ENCODE measurements around the gene PRSS2.
"Not testable (repeated sequence)": the region's sequence is repeated elsewhere in the genome, so short reads cannot be mapped to it uniquely, and the experiment has no call there.

PRSS2 gene

DNA sequence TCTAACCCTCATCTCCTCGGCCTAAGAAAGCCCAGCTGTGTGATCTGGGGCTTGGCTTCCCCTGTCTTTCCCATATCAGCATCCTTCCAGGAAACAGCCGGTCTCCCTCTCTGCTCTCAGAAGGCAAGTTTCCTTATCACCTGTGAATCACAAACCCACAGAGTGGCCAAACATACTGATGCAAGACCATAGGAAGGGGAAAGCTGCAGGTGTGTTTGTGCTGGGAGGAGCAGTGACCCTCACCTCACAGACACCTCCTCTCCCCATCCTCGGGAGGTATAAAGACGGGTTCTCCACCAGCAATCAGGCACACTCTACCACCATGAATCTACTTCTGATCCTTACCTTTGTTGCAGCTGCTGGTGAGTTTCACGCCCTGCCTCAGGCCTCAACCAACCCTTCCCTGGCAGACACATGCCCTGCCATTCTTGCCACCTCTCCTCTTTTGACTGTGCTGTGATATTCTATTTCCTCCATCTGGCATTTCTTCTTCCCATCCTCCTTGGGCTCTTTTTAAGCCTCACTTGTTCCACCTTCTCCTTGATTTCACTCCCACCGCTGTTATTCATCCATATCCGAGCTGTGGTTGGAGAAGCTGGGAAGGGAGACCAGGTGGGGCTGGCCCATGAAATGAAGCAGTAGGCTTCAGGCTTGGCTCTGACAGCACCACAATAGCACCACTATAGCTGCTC, at the start of gene PRSS2:
Gene PRSS2, plus strand, starts transcription at position 310 of the 692 bp plus-strand sequence. Its CDS starts 13 bp downstream, at position 323.
- DNase-seq (ENCODE audit: low read depth in 3 of 3) = no peak

DNA sequence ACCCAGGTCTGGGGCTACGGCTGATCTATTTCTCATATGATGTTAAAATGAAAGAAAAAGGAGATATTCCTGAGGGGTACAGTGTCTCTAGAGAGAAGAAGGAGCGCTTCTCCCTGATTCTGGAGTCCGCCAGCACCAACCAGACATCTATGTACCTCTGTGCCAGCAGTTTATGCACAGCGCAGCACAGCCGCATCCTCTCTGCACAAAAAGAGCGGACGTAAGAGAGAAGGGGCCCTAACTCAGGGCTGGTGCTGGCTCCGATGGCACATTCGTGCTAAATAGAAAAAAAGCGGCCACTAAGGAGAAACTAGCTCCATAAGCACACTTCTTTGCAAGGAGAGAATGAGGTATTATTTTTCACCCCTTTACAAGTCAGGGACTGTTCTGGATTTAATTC, 49.8 kb upstream of the PRSS2 start:
- no peak for DNase-seq (ENCODE audit: low read depth in 3 of 3)

DNA sequence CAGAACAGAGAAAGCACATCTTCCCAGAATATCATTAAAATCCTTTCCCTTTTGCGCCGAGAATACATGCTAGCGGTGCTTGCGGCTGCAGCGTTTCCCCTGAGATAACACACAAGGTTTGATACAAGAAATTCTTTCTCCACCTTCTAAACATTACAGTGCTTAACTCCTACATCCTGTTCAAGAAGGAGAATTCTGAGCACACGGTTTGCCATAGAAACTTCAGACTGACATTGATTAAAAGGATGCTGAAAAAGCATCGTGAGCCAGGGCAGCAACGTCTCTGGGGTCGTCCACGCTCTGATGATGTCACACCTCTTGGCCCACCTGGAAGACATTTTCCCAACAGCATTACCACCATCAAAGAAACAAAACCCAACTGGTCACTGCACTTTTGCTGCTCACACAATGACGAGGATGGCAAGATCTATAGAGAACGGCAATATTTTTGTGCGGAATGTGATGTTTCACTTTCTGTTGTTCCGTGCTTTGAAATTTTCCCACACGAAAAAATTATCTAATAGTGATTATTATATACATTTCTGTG, 48.4 kb upstream of the PRSS2 start:
- DNase-seq (ENCODE audit: low read depth in 3 of 3) = no peak

DNA sequence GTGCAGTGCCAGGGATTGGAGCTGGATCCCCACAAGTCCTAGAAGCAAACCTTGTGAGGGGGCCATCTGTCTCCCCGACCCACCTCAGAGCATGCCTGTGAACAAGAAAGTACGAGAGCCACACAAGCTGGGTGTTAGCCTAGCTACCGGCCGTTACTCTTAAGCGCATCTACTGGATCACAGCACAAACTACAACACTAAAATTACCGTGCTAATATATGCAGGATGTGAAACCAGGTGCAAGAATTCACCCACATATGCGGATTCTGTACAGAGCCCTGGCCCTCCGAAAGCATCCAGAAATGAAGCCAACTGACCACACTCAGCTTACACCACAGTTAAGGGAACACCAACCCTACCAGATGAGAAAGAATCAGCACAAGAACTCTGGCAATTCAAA, 37.5 kb upstream of the PRSS2 start:
- DNase-seq (ENCODE audit: low read depth in 3 of 3) = no peak

DNA sequence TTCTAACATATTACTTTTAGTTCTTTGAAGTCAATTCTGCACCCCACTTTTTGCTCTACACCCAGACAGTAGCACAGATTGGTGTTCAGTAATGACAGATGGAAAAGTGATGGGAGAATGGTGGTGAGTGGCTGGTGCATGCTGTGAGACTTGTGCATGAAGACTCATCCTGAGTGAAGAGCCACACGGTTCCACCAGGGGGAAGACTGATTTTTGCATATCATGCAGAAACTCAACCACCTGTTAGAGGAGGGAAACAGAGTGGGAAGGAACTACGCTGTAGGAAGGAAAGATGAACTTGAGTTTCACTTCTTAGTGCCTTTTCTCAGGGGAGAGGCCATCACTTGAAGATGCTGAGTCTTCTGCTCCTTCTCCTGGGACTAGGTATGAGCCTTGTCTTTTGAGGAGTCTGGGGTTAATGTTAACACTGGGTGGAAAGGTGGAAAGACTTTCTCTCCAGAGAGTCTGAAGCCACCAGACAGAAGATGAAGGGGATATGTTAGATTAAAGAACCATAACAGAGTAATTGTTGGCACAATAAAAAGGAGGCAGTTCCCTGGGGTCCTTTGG, 30.8 kb upstream of the PRSS2 start:
- no peak for DNase-seq (ENCODE audit: low read depth in 3 of 3)

DNA sequence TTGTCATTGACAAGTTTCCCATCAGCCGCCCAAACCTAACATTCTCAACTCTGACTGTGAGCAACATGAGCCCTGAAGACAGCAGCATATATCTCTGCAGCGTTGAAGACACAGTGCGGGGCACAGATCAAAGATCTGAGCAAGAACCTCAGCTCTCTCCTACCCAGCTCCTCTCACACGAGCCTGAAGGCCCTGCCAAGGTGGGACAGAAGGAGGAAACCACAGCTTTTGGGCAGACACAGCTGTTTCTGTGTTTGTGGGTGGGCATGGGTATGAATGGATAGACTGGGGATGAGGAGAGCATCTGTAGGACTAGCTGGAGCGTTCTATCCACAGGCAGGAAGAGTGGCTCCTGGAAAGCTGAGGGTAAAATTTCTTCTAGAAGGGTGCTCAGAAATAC, 30.0 kb upstream of the PRSS2 start:
- DNase-seq (ENCODE audit: low read depth in 3 of 3) = no peak

DNA sequence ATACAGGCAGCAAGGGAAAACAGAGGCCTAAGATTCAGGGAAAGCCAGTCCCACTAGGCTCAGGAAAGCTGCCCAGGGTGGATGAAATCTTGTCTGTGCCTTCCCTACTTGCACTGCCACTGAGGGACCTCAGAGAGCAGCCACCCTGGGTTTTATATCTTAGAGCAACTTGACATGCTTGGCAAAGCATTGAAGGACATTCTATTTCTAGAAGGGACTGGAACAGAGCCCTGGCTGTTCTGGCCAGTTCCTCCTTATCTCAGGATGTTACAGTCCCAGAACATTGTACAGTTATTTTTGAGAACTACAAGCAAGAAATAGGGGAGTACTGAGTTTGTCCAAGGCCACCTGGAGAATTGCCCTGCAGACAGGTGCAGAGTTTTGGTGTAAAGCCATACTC, 28.8 kb upstream of the PRSS2 start:
- DNase-seq (ENCODE audit: low read depth in 3 of 3) = not testable (repeated sequence)

DNA sequence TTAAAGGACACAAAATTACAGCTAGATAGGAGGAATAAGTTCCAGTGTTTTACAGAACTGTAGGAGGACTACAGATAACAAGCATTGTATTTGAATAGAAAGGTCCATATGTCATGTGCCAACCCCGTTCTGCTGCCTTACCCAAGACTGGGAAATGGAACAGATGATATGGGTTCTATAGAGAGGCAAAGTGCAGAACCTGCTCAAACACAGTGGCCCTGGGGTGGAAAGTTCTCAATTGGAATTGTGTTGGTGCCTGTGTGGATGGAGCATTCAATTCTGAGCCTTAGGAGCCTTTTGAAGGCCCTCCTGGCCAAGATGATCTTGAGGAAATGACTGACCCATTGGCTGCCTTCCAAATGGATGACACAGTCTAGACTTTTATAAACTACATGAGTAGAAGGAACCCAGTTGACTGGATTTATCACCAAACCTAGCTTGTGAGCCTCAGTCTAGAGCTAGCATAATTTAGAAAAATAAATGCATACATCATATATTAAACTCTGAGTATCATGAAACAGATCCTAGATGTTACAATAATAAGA, 25.6 kb upstream of the PRSS2 start:
- DNase-seq (ENCODE audit: low read depth in 3 of 3) = no peak

DNA sequence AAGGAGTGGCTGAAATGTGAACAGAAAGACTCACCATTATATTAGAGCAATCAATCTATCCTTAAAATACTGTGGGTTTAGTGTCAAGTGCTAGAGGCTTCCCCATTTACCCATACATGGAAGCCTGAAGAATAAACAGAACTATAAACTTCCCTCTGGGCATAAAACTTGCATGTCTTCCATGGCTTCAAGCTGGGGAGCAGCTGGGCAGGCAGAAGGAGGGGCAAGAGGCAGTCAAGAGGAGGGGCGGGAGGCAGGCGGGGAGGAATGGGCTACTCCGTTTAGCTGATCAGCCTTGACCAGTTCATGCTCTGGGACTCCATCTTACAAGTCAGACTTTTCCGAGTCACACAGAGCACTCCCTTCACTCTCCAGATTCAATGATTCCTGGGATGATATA, 25.0 kb upstream of the PRSS2 start:
- no peak for DNase-seq (ENCODE audit: low read depth in 3 of 3)

DNA sequence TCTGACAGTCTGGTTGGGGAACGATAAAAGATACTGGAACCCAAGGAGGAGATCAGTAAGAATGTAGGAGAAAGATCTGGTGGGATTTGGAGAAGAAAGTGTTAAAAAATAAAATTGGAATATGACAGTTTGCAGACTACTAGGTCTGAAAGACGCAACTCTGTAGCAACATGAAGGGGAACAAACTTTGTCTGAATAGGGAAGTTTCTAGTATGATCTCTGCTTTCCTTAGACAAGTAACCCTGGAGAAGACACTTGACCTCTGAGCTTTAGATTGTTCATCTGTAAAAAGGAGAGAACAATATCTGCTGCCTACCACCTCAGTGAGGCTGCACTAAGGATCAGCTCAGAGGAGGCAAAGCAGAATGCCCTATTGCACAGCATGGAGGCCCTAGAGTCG, 24.5 kb upstream of the PRSS2 start:
- DNase-seq (ENCODE audit: low read depth in 3 of 3) = no peak

DNA sequence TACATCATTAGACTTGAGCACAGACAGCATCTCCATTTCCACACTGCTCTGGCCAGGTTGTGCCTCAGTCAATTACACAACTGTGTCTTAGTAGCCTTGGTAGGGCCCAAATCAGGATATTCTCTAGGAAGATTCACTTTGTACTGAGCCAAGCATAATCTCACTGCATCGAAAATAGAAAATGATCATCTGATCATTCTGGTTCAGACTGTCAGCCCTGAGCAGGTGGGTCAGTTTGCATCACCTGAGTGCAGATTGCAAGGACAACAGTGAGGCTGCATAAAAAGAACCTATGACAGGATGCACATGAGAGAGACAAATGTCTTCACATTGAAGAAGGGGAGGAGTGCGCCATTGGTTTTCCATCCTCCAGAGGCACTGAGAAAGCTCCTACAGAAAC, 22.4 kb upstream of the PRSS2 start:
- not testable (repeated sequence) for DNase-seq (ENCODE audit: low read depth in 3 of 3)

DNA sequence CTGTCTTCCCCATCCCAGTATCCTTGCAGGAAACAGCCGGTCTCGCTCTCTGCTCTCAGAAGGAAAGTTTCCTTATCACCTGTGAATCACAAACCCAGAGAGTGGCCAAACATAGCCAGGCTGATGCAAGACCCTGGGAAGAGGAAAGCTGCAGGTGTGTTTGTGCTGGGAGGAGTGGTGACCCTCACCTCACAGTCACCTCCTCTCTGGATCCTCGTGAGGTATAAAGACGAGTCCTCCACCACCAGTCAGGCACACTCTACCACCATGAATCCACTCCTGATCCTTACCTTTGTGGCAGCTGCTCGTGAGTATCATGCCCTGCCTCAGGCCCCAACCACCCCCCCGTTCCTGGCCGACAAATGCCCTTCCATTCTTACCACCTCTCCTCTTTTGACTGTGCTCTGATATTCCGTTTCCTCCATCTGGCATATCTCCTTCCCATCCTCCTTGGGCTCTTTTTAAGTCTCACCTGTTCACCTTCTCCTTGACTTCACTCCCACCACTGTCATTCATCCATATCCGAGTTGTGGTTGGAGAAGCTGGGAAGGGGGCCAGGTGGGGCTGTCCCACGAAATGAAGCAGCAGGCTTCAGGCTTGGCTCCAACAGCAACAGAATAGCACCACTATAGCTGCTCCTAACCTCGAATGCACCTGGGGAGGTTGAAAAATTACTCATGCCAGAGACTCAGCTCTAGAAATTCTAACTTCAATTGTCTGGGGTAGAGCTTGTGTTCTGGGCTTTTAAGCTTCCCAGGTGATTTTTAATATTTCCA, 21.4 kb upstream of the PRSS2 start, which contains the start of gene PRSS1:
Gene PRSS1, plus strand, starts transcription at position 255 of the 776 bp plus-strand sequence. Its CDS starts 13 bp downstream, at position 268.
- DNase-seq (ENCODE audit: low read depth in 3 of 3) = no peak

DNA sequence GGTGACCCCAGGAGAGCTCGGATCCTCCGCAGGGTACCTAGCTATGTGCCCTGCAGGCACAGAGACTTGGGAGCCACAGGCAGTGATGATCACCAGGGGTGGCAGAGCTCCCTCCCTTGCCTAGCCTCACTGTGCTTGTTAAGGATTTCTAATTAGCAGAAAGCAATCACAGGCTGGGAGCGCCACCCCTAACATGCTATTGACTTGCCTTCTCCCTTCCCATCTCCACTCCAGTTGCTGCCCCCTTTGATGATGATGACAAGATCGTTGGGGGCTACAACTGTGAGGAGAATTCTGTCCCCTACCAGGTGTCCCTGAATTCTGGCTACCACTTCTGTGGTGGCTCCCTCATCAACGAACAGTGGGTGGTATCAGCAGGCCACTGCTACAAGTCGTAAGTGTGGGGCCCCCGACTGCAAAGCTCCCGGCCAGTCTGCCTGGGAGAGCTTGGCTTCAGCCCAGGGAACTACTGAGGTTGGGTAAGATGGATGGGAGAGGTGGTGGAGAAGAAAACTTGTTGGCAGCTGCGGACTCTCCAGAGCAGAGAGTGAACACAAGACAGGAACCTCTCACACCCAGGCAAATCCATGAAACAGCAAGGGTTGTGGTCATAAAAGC, 20.3 kb upstream of the PRSS2 start:
- no peak for DNase-seq (ENCODE audit: low read depth in 3 of 3)

DNA sequence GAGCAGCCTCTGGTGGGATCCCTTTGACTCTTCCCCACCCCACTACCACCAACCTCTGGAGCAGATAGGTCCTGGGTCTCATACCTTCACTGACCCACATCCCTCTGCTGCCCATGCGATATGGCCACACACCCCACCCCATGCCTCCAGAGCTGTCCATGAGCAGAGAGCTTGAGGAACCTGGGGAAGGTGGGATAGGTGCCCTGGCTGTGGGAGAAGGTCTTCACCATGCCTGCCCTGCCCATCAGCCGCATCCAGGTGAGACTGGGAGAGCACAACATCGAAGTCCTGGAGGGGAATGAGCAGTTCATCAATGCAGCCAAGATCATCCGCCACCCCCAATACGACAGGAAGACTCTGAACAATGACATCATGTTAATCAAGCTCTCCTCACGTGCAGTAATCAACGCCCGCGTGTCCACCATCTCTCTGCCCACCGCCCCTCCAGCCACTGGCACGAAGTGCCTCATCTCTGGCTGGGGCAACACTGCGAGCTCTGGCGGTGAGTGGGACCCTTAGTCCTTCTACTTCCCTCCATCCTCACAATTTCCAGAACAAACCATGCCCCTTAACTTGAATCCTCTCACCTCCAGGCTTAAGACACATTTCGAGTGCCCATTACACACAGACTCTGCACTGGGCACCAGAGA, 19.1 kb upstream of the PRSS2 start:
- not testable (repeated sequence) for DNase-seq (ENCODE audit: low read depth in 3 of 3)

DNA sequence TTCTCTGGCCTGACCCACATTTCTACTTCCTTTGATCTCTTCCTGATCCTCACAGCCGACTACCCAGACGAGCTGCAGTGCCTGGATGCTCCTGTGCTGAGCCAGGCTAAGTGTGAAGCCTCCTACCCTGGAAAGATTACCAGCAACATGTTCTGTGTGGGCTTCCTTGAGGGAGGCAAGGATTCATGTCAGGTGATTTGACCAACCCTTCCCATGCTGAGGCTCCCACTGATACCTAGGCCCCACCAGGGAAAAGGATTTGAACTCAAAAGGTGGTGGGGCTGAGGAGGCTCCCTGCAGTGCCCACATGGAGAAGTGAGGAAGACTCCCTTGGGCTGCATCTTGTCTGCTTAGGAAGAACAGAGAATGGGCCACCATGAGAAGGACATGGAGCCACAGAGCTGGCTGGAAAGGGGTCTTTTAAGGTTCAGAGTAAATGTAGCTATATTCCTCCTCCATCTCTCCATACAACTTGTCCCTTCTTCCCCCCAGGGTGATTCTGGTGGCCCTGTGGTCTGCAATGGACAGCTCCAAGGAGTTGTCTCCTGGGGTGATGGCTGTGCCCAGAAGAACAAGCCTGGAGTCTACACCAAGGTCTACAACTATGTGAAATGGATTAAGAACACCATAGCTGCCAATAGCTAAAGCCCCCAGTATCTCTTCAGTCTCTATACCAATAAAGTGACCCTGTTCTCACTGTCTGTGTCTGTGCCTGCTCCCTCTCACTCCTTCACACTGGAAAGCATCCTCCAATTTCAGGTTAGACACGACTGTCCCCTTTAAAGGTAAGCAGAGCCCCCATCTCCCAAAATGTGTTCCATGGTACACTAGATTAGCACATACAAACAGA, 18.2 kb upstream of the PRSS2 start:
- no peak for DNase-seq (ENCODE audit: low read depth in 3 of 3)

DNA sequence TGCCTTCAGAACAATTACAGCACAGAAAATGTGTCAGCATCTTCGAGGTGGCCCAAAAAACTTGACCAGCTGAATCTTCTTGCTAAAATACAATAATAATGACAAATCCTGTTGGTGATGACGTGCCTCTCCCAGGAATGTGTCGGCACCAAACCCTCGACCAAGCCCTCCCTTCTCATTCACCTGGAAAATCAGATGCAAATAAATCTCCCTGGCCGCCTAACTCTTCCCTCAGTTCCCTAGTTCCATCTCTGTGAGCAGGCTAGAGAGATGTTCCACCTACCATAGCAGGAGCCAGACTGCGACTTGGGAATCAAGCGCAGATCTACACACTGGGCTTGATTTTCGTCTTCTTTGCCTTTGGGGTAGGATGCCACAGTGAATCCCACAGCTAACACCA, 17.4 kb upstream of the PRSS2 start:
- no peak for DNase-seq (ENCODE audit: low read depth in 3 of 3)

DNA sequence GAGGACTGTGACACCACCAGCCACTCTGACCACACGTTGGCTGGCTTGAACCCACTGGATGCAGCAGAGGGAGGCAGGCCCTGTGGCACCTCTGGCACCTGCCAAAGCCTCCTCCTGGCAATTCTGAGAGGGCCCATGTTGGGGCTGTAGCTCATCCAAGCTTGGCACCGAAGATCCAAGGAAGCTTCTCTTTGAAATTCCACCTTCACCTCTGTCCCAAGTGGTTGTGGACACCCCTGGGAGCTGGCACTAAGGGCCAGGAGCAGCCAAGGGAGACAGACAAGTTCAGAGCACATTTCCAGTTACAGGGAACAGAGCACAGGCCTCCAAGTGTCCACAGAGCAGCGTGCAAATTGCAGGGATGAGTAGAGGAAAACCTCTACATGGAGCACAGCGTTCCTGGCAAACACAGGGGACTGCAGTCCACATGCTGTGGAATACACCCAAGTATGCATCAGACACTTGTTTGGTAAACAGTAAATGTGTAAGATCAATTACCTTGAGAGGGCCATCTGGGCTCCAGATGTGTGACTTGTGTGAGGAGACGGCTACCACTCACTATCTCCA, 16.8 kb upstream of the PRSS2 start:
- not testable (repeated sequence) for DNase-seq (ENCODE audit: low read depth in 3 of 3)

DNA sequence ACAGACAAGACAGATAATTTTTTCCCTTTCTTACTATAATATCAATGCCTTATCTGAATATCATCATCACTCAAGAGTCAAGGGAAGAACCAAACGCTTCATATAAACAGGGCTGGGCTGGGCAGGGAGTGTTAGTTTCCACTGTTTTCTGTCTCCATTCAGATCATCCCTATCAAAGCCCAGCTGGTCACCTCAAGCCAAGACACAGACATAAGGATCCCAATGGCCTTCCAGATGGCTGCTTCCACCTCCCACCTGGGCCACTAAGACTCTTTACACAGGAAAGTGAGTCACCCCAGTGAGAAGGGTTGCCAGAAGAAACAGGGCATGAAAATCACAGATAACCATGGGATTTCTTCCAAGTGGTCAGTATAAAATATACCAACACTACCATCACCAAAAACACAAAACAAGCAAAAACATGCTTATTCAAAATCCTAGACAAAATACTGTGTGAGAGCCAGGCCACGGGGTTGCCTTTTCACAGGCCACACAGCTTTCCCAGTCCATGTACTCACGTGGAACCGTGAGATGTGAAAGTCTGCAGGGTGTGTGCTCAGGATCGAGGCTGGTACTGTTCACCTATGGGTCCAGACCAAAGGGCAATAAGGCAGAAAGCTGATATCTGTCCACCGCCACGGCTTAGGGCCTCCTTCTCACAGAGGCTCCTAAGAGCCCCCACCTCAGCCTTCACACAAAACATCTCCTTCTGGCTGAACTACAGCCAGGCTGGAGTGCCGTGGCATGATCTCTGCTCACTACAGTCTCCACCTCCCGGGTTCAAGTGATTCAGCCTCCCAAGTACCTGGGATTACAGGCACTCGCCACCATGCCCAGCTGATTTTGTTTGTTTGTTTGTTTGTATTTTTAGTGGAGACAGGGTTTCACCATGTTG, 15.8 kb upstream of the PRSS2 start:
- DNase-seq (ENCODE audit: low read depth in 3 of 3) = no peak

DNA sequence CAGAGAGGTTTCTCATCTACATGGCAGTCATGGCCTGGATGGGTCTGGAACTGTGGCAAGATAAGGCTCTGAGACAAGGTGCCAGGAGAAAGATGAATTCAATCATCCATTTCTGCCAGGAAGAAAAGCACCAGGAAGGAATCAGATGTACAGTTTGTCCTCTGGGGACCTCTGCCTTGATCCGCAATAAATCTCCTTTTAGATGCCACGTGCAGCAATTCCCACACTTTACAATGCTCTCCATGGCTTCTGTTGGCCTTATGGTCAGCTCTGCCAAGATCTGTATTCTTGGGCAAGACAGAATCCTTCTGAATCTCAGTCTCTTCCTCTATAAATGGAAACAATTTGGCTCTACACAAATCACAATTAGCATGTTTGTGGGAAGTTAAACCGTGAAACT, 12.5 kb upstream of the PRSS2 start:
- DNase-seq (ENCODE audit: low read depth in 3 of 3) = not testable (repeated sequence)
